ENCODE results near the gene MTA1. TPM values are rescaled to one million over a fixed set of nuclear protein-coding genes. Genes with fewer than 3 reads are reported as not detected.

MTA1 gene
- total and polyA plus RNA-seq, 4 donors: 3.7 to 28.1 (median 21.0) TPM

GRCh38 chr14:105375635-105376057 lies 44.0 kb upstream of the MTA1 start:
- H3K27me3 ChIP-seq (ENCODE audit: control insufficient read depth in 4 of 4, insufficient read depth in 4 of 4, low read length in 3 of 4): no peaks in the 10 kb centered on the region
- H3K9ac ChIP-seq (ENCODE audit: low read depth in 1 of 2, low read length in 2 of 2): no peak overlapping the region
- no peak overlapping the region for H3K4me3 ChIP-seq (ENCODE audit: low read depth in 1 of 3, low read length in 3 of 3)
- WGBS: 71% methylated on average over 4 of the region's 4 CpGs
- no peaks in the 10 kb centered on the region for H3K9me3 ChIP-seq (ENCODE audit: control insufficient read depth in 4 of 4, low read length in 3 of 4)
- H3K4me1 ChIP-seq (ENCODE audit: control insufficient read depth in 4 of 4, insufficient read depth in 4 of 4, low read length in 3 of 4): no peaks in the 10 kb centered on the region
- H3K36me3 ChIP-seq (ENCODE audit: control insufficient read depth in 4 of 4, insufficient read depth in 3 of 4, low read depth in 1 of 4, low read length in 3 of 4): no peaks in the 10 kb centered on the region
- TF ChIP-seq GABPA (IDR thresholded peaks at IDR 0.05 in 1 of 2, conservative IDR thresholded peaks at IDR 0.05 in 1 of 2) (no peak), ATF3 (IDR thresholded peaks at IDR 0.05) (no peak), ZBTB33 (IDR thresholded peaks at IDR 0.05) (no peak), NR2F2 (IDR thresholded peaks at IDR 0.05) (no peak), YY1 (IDR thresholded peaks at IDR 0.05) (no peak), FOXA2 (IDR thresholded peaks at IDR 0.05) (no peak), FOXA1 (IDR thresholded peaks at IDR 0.05) (no peak), HNF4A (conservative IDR thresholded peaks at IDR 0.05) (no peak), HNF4G (IDR thresholded peaks at IDR 0.05) (no peak), RXRA (IDR thresholded peaks at IDR 0.05) (no peak), SP1 (IDR thresholded peaks at IDR 0.05) (no peak)
- TF ChIP-seq, protein P1, sequence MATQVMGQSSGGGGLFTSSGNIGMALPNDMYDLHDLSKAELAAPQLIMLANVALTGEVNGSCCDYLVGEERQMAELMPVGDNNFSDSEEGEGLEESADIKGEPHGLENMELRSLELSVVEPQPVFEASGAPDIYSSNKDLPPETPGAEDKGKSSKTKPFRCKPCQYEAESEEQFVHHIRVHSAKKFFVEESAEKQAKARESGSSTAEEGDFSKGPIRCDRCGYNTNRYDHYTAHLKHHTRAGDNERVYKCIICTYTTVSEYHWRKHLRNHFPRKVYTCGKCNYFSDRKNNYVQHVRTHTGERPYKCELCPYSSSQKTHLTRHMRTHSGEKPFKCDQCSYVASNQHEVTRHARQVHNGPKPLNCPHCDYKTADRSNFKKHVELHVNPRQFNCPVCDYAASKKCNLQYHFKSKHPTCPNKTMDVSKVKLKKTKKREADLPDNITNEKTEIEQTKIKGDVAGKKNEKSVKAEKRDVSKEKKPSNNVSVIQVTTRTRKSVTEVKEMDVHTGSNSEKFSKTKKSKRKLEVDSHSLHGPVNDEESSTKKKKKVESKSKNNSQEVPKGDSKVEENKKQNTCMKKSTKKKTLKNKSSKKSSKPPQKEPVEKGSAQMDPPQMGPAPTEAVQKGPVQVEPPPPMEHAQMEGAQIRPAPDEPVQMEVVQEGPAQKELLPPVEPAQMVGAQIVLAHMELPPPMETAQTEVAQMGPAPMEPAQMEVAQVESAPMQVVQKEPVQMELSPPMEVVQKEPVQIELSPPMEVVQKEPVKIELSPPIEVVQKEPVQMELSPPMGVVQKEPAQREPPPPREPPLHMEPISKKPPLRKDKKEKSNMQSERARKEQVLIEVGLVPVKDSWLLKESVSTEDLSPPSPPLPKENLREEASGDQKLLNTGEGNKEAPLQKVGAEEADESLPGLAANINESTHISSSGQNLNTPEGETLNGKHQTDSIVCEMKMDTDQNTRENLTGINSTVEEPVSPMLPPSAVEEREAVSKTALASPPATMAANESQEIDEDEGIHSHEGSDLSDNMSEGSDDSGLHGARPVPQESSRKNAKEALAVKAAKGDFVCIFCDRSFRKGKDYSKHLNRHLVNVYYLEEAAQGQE (IDR thresholded peaks at IDR 0.05): no peak
- TF ChIP-seq, protein P2, sequence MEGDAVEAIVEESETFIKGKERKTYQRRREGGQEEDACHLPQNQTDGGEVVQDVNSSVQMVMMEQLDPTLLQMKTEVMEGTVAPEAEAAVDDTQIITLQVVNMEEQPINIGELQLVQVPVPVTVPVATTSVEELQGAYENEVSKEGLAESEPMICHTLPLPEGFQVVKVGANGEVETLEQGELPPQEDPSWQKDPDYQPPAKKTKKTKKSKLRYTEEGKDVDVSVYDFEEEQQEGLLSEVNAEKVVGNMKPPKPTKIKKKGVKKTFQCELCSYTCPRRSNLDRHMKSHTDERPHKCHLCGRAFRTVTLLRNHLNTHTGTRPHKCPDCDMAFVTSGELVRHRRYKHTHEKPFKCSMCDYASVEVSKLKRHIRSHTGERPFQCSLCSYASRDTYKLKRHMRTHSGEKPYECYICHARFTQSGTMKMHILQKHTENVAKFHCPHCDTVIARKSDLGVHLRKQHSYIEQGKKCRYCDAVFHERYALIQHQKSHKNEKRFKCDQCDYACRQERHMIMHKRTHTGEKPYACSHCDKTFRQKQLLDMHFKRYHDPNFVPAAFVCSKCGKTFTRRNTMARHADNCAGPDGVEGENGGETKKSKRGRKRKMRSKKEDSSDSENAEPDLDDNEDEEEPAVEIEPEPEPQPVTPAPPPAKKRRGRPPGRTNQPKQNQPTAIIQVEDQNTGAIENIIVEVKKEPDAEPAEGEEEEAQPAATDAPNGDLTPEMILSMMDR (IDR thresholded peaks at IDR 0.05; ENCODE audit: low read depth, low read length, missing input control): no peak
- H3K27ac ChIP-seq (ENCODE audit: low read depth in 1 of 2, low read length in 2 of 2): no peak overlapping the region
- no peak for DNase-seq (ENCODE audit: low spot score)

GRCh38 chr14:105376521-105377440 lies 42.8 kb upstream of the MTA1 start:
- Histone ChIP-seq H3K36me3 (ENCODE audit: control insufficient read depth in 4 of 4, insufficient read depth in 3 of 4, low read depth in 1 of 4, low read length in 3 of 4) (peaks cover 0 to under 1% (median 0%) of the 10 kb centered on the region in 4 donors), H3K4me3 (ENCODE audit: low read depth in 1 of 3, low read length in 3 of 3) (no peak overlapping the region), H3K27ac (ENCODE audit: low read depth in 1 of 2, low read length in 2 of 2) (no peak overlapping the region), H3K9ac (ENCODE audit: low read depth in 1 of 2, low read length in 2 of 2) (no peak overlapping the region), H3K9me3 (ENCODE audit: control insufficient read depth in 4 of 4, low read length in 3 of 4) (no peaks in the 10 kb centered on the region), H3K27me3 (ENCODE audit: control insufficient read depth in 4 of 4, insufficient read depth in 4 of 4, low read length in 3 of 4) (no peaks in the 10 kb centered on the region), H3K4me1 (ENCODE audit: control insufficient read depth in 4 of 4, insufficient read depth in 4 of 4, low read length in 3 of 4) (no peaks in the 10 kb centered on the region)
- TF ChIP-seq JUND (IDR thresholded peaks at IDR 0.05): no peak
- no peak for TF ChIP-seq ZBTB33 (IDR thresholded peaks at IDR 0.05)
- no peak for TF ChIP-seq EGR1 (IDR thresholded peaks at IDR 0.05; ENCODE audit: low read depth in 2 of 2)
- TF ChIP-seq FOXA1 (IDR thresholded peaks at IDR 0.05): no peak
- no peak for TF ChIP-seq ATF3 (IDR thresholded peaks at IDR 0.05)
- no peak for TF ChIP-seq YY1 (IDR thresholded peaks at IDR 0.05)
- no peak for TF ChIP-seq RXRA (IDR thresholded peaks at IDR 0.05)
- no peak for TF ChIP-seq GABPA (IDR thresholded peaks at IDR 0.05 in 1 of 2, conservative IDR thresholded peaks at IDR 0.05 in 1 of 2)
- TF ChIP-seq, protein P2 (IDR thresholded peaks at IDR 0.05; ENCODE audit: low read depth, low read length, missing input control): no peak
- no peak for TF ChIP-seq NR2F2 (IDR thresholded peaks at IDR 0.05)
- DNase-seq (ENCODE audit: low spot score): no peak
- 87% methylated on average over 34 of the region's 34 CpGs for WGBS
